ENCODE data around the gene GPC6. TPM values are rescaled to one million over a fixed set of nuclear protein-coding genes. Genes with fewer than 3 reads are reported as not detected.

GPC6 gene
- polyA plus RNA-seq, 1 donor from 2014 or later: 9.0 TPM

GRCh38 chr13:93412676-93413075, 186.1 kb downstream of the GPC6 start:
- peaks cover 7% of the 10 kb centered on the region for H3K79me2 ChIP-seq (replicated peaks; ENCODE audit: insufficient read depth, low read length)
- no peaks in the 10 kb centered on the region for H3K9me3 ChIP-seq (ENCODE audit: low read length)
- H3K4me3 ChIP-seq (ENCODE audit: low read length): no peak overlapping the region
- H3K9ac ChIP-seq (ENCODE audit: low read length): no peak overlapping the region
- no peak for TF ChIP-seq MXI1 (conservative IDR thresholded peaks at IDR 0.05; ENCODE audit: poor library complexity, severe bottlenecking)
- TF ChIP-seq, protein P1, sequence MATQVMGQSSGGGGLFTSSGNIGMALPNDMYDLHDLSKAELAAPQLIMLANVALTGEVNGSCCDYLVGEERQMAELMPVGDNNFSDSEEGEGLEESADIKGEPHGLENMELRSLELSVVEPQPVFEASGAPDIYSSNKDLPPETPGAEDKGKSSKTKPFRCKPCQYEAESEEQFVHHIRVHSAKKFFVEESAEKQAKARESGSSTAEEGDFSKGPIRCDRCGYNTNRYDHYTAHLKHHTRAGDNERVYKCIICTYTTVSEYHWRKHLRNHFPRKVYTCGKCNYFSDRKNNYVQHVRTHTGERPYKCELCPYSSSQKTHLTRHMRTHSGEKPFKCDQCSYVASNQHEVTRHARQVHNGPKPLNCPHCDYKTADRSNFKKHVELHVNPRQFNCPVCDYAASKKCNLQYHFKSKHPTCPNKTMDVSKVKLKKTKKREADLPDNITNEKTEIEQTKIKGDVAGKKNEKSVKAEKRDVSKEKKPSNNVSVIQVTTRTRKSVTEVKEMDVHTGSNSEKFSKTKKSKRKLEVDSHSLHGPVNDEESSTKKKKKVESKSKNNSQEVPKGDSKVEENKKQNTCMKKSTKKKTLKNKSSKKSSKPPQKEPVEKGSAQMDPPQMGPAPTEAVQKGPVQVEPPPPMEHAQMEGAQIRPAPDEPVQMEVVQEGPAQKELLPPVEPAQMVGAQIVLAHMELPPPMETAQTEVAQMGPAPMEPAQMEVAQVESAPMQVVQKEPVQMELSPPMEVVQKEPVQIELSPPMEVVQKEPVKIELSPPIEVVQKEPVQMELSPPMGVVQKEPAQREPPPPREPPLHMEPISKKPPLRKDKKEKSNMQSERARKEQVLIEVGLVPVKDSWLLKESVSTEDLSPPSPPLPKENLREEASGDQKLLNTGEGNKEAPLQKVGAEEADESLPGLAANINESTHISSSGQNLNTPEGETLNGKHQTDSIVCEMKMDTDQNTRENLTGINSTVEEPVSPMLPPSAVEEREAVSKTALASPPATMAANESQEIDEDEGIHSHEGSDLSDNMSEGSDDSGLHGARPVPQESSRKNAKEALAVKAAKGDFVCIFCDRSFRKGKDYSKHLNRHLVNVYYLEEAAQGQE (IDR thresholded peaks at IDR 0.05; ENCODE audit: borderline replicate concordance): no peak
- no peak for TF ChIP-seq CTCF (IDR thresholded peaks at IDR 0.05; ENCODE audit: poor library complexity, severe bottlenecking)
- no peak for TF ChIP-seq SMC3 (conservative IDR thresholded peaks at IDR 0.05; ENCODE audit: poor library complexity)
- TF ChIP-seq EP300 (conservative IDR thresholded peaks at IDR 0.05; ENCODE audit: poor library complexity, severe bottlenecking): no peak
- TF ChIP-seq TAF1 (IDR thresholded peaks at IDR 0.05; ENCODE audit: low read depth): no peak
- no peak for TF ChIP-seq RAD21 (conservative IDR thresholded peaks at IDR 0.05)
- no peak for TF ChIP-seq EZH2 (IDR thresholded peaks at IDR 0.05; ENCODE audit: borderline replicate concordance, insufficient read depth, low read length, poor library complexity, severe bottlenecking)
- TF ChIP-seq POLR2AphosphoS5 (IDR thresholded peaks at IDR 0.05): no peak
- no peaks in the 10 kb centered on the region for H3K27me3 ChIP-seq (ENCODE audit: insufficient read depth, low read depth, low read length)
- no peaks in the 10 kb centered on the region for H3F3A ChIP-seq (ENCODE audit: insufficient read depth, low read length, poor library complexity, severe bottlenecking)
- H3K9me2 ChIP-seq (ENCODE audit: insufficient read depth, low read length): no peaks in the 10 kb centered on the region
- H3K36me3 ChIP-seq (ENCODE audit: insufficient read depth, low read length): no peaks in the 10 kb centered on the region
- H2AFZ ChIP-seq (ENCODE audit: low read depth, low read length): no peak overlapping the region
- H3K27ac ChIP-seq (ENCODE audit: low read length): no peak overlapping the region
- no peaks in the 10 kb centered on the region for H4K20me1 ChIP-seq (ENCODE audit: insufficient read depth)
- H3K4me2 ChIP-seq (ENCODE audit: low read length): no peak overlapping the region

GRCh38 chr13:93413972-93414717, 187.5 kb downstream of the GPC6 start:
- Histone ChIP-seq H3K9me2 (ENCODE audit: insufficient read depth, low read length) (no peaks in the 10 kb centered on the region), H3F3A (ENCODE audit: insufficient read depth, low read length, poor library complexity, severe bottlenecking) (no peaks in the 10 kb centered on the region), H3K9ac (ENCODE audit: low read length) (no peak overlapping the region), H4K20me1 (ENCODE audit: insufficient read depth) (no peaks in the 10 kb centered on the region), H2AFZ (ENCODE audit: low read depth, low read length) (no peak overlapping the region), H3K36me3 (ENCODE audit: insufficient read depth, low read length) (no peaks in the 10 kb centered on the region), H3K79me2 (replicated peaks; ENCODE audit: insufficient read depth, low read length) (peaks cover 7% of the 10 kb centered on the region), H3K27ac (ENCODE audit: low read length) (no peak overlapping the region), H3K27me3 (ENCODE audit: insufficient read depth, low read depth, low read length) (no peaks in the 10 kb centered on the region), H3K4me2 (ENCODE audit: low read length) (no peak overlapping the region), H3K9me3 (ENCODE audit: low read length) (no peaks in the 10 kb centered on the region), H3K4me3 (ENCODE audit: low read length) (no peak overlapping the region)
- TF ChIP-seq MXI1 (conservative IDR thresholded peaks at IDR 0.05; ENCODE audit: poor library complexity, severe bottlenecking) (no peak), CTCF (IDR thresholded peaks at IDR 0.05; ENCODE audit: poor library complexity, severe bottlenecking) (no peak), RAD21 (conservative IDR thresholded peaks at IDR 0.05) (no peak), SMC3 (conservative IDR thresholded peaks at IDR 0.05; ENCODE audit: poor library complexity) (no peak), EP300 (conservative IDR thresholded peaks at IDR 0.05; ENCODE audit: poor library complexity, severe bottlenecking) (no peak), EZH2 (IDR thresholded peaks at IDR 0.05; ENCODE audit: borderline replicate concordance, insufficient read depth, low read length, poor library complexity, severe bottlenecking) (no peak), TAF1 (IDR thresholded peaks at IDR 0.05; ENCODE audit: low read depth) (no peak), POLR2AphosphoS5 (IDR thresholded peaks at IDR 0.05) (no peak)
- TF ChIP-seq, protein P1 (IDR thresholded peaks at IDR 0.05; ENCODE audit: borderline replicate concordance): no peak

Measured in neural cell (in vitro differentiated cells).